ENCODE measurements around the gene ITGA8.

DNA sequence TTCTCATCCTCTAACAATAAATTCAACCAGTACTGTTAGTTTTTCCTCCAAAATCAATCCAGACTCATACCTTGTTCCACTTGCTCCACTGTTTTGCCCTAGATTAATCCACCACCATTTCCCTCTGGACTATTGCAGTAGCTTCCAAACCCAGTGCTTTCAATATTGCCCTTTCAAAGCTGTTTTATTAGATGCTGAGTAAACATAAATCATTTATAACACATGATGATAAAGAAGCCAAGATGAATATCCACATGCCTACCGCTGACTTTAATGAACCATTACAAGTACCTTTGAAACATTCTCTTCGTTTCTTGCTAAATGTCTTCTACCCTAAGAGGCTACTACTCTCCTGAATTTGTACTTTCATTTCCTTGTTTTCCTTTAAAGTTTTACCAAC lies 174.5 kb downstream of the ITGA8 start:
- TF ChIP-seq, protein P1, sequence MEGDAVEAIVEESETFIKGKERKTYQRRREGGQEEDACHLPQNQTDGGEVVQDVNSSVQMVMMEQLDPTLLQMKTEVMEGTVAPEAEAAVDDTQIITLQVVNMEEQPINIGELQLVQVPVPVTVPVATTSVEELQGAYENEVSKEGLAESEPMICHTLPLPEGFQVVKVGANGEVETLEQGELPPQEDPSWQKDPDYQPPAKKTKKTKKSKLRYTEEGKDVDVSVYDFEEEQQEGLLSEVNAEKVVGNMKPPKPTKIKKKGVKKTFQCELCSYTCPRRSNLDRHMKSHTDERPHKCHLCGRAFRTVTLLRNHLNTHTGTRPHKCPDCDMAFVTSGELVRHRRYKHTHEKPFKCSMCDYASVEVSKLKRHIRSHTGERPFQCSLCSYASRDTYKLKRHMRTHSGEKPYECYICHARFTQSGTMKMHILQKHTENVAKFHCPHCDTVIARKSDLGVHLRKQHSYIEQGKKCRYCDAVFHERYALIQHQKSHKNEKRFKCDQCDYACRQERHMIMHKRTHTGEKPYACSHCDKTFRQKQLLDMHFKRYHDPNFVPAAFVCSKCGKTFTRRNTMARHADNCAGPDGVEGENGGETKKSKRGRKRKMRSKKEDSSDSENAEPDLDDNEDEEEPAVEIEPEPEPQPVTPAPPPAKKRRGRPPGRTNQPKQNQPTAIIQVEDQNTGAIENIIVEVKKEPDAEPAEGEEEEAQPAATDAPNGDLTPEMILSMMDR (IDR thresholded peaks at IDR 0.05 in 2 of 3, conservative IDR thresholded peaks at IDR 0.05 in 1 of 3; ENCODE audit: borderline replicate concordance in 1 of 3, insufficient read depth in 1 of 3, low read depth in 2 of 3, low read length in 2 of 3), result no peak
- TF ChIP-seq RAD21 (IDR thresholded peaks at IDR 0.05; ENCODE audit: low read depth) (no peak), POLR2A (IDR thresholded peaks at IDR 0.05; ENCODE audit: borderline replicate concordance, extremely low read depth, insufficient read depth, insufficient read length) (no peak), YY1 (IDR thresholded peaks at IDR 0.05; ENCODE audit: extremely low read depth, insufficient replicate concordance, low read depth, low read length) (no peak), EGR1 (IDR thresholded peaks at IDR 0.05; ENCODE audit: low read depth) (no peak), JUND (IDR thresholded peaks at IDR 0.05) (no peak)
